Non-pigmented ciliary epithelial cell (primary cell): ENCODE results near the gene DMXL1.

Experiments
- DNase-seq: peaks from one replicate; pipeline ENCODE4 v3.0.0-alpha.2; 2010; ENCODE audit warnings: low read depth

Gene DMXL1, protein sequence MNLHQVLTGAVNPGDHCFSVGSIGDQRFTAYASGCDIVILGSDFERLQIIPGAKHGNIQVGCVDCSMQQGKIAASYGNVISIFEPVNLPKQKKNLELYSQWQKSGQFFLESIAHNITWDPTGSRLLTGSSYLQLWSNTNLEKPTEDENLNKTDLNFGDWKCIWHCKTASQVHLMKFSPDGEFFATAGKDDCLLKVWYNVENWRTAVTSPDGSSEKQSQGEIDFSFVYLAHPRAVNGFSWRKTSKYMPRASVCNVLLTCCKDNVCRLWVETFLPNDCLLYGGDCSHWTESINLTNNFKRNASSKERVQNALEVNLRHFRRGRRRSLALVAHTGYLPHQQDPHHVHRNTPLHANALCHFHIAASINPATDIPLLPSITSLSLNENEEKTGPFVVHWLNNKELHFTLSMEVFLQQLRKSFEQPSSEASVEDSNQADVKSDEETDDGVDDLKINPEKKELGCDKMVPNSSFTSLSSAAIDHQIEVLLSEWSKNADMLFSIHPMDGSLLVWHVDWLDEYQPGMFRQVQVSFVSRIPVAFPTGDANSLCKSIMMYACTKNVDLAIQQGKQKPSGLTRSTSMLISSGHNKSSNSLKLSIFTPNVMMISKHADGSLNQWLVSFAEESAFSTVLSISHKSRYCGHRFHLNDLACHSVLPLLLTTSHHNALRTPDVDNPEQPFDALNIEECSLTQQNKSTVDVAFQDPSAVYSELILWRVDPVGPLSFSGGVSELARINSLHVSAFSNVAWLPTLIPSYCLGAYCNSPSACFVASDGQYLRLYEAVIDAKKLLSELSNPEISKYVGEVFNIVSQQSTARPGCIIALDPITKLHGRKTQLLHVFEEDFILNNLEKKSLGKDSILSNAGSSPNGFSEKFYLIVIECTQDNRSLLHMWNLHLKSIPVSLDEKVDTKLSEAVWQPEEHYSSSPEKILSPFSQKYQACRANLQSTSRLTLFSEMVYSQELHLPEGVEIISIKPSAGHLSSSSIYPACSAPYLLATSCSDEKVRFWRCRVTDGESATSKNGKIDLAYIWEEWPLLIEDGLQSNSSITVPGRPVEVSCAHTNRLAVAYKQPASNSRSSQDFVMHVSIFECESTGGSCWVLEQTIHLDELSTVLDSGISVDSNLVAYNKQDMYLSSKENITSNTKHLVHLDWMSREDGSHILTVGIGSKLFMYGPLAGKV (N-terminal part only)

DNA sequence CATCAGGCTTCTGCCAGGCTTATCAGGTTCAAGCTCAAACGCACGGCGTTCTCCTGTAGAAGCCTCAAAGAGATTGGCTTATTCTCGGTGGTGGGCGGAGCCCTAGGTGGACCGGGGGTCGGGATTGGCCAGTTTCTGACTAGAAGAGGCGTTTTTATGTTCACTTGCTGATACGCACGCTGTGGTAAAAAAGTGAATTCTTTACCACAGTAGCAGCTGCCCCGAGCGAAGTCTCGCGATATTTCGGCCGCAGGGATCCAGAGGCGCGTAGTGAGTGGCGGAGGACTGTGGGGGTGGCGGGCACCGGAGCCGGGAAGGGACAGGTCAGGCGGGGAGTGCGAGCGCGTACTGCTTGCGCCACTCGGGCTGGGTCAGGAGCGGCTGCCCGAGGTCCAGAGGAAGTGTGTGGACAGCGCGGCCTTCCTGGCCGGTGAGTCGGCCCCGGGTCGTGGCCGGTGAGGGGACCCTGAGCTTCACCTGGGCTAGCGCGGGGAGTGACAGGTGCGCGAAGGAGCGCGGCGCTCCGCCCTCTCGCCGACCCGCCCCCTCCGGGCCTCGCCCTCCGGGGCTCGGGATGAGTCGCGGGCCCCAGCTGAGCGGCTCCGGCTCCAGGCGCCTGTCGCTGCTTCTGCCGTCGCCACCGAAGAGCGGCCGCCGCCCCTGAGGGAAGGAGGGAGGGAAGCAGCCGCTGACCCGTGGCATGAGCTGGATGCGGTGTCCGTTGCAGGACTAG, at the start of gene DMXL1:
TSS of gene DMXL1 (plus strand) at position 260 of the 733 bp plus-strand sequence. CDS start 483 bp downstream, outside the sequence.
- DNase-seq, result peak; percentile 98

DNA sequence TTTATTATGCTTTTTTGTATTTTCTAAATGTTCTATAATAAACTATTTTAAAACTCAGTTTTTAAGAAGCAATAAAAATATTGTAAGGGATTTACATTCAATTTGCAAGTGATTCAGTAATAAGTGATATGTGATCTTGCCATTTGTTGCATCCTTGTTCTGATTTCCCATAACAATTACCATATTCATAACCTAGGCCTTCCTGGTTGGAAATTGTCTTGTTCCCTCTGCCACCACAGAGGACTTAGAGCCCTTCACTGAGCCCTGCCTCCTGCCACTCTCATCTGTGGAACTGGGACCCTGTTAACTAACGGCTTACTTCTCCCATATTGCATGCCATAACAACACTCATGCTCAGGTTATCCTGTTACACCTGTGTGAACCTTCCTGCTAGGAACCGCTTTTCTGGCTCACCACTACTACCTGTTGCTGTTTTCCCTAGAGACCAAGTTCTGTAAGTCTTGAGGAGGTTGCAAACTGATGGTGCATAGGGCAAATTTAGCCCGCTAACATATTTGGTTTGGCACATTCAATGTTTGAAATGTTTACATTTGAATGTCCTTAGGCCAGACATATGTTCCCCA, 49.6 kb upstream of the DMXL1 start:
- DNase-seq, result no peak

DNA sequence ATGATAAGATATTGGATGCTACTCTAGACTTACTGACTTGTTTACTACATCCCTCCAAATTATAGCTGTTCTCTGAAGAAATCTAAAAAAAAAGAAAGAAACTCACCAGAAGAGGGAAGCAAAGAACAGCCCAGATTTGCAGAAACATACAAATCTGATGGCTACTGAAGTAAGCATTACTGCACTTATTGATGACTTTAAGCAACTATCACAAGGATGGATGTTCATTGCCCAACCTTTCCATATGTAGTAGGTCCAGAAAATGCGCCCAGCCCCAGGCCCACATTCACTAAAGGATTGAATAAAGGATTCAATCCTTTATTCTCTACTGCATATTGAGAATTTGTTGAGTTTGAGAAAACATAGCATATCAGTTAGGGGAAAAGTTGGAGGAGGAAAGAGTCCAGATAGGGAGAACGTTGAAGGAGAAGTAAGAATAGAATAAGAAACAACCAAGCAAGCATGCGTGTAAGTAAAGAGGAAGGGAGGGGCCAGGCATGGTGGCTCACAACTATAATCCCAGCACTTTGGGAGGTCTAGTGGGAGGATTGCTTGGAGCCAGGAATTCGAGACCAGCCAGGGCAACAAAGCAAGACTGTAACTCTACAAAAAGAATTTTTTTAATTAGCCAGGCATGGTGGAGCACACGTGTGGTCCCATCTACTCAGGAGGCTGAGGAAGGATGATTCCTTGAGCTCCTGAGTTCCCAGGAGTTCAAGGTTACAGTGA, 48.7 kb upstream of the DMXL1 start:
- peak; percentile 14 for DNase-seq

DNA sequence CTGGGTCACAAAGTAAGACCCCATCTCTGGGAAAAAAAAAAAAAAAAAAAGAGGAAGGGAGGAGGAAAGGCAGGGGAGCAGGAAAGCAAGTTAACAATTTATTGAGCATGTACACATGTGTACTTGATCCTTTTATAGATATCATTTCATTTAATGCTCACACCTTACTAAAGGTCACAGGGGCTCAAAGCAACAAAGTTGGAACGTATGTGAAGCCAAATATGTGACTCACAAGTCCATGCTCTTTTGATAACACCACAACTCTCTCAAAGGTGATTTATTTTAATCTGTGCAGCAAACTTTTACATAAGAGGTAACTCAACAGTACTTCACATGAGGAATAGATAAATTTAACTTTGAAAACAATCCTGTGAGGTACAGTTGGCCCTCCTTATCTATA, 48.1 kb upstream of the DMXL1 start:
- no peak for DNase-seq

DNA sequence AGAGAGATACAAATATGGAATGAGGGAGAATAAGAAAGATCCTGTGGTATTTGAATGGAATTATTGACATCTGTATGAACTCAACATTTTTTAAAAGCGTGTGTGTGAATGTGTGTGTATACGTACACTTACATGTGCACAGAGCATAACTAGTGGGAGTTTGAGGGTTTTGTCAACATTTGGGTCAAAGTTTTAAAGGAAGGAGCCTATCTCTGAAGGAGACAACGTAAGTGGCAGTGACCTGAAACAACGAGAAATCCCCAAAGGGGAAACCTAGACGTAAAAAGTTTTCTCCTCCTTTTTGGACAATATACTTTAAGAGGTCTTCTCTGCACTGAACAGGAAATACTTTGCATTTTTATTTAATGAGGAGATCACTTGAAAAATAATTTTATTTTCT, 42.3 kb upstream of the DMXL1 start:
- no peak for DNase-seq

DNA sequence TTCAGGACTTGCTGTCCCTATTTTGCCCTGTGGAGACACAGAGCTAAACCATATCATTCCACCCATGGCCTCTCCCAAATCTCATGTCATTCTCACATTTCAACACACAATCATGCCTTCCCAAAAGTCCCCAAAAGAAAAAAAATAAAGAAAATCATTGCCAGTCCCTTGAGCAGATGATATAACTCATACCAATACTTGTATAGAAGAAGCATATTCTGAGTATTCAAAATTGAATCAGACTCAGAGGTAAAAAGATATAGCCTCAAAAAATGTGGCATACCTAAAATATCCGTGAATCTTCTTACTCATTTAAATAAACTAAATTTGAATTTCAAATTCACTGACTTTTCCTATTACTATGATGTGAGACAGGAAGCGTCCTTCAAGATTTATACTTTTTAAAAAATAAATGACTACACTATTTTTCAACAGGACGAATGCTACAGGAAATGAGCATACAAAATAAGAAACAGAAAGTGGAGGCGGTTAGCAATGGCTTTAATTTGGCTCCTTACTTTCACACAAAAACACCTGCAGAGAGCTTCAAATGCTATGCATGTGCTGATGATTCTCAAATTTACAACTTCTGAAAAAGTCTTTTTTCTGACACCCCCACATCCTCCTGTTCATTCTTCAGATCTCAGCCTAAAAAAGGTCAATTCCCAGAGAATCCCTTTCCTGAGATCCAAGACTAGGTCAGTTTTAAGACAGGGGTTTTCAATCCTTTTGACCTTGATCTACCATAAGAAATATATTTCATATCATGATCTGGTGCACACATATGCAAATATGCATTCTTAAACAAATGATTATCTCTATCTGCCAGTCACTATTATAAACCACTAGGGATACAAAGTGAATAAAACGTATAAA, 39.6 kb upstream of the DMXL1 start:
- DNase-seq, result no peak

DNA sequence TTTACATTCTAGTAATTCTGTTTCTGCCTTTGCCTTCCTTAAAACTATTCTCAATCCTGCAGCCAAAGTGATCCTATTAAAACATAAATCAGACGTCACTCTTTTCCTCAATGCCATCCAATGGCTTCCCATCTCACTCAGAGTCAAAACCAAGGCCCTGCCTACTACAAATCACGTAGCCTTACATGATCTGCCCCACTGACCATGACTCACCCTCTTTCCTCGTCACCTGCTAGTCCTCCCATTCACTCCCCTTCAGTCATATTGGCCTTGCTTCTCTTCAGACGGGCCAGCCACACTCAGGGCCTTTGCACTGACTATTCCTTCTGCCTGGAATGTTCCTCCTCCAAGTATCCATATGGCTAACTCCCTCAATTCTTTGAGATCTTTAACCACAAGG, 39.0 kb upstream of the DMXL1 start:
- DNase-seq, result no peak

DNA sequence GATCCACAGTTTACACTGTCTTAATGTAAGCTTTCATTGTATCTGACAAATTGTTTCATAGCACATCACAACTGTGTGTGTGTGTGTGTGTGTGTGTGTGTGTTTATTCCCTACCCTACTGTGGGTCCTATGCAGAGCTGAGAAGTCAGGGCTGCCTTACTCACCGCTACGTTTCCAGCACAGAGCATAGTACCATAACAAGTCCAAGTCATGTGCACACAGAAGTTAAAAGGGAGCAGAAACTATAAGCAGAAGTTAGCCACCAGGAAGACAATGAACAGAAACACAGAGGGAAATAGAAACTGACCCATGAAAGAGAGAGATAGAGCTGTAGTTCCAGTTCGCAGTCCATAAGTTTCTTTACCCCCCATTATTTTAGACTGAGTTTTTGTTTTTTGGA, 38.2 kb upstream of the DMXL1 start:
- DNase-seq, result no peak

DNA sequence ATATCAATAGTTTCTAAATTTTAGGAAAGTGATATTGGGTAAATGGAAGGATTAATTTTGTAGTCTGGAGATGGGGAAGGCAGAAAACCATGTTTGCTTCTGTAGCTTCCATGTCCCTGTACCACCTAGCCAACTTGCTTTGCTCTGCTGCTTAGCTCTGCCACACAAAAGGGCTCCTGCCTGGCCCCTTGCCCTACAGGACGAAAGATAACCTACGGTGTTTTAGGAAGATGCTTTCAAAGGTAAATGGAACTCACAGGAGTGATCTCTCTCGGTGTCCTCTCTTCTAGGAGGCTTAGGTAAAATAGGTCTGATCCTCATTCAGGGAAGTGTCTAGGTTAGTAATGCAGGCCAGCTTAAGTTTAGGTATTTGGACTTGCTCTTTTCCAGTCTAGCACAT, 37.8 kb upstream of the DMXL1 start:
- DNase-seq, result no peak

DNA sequence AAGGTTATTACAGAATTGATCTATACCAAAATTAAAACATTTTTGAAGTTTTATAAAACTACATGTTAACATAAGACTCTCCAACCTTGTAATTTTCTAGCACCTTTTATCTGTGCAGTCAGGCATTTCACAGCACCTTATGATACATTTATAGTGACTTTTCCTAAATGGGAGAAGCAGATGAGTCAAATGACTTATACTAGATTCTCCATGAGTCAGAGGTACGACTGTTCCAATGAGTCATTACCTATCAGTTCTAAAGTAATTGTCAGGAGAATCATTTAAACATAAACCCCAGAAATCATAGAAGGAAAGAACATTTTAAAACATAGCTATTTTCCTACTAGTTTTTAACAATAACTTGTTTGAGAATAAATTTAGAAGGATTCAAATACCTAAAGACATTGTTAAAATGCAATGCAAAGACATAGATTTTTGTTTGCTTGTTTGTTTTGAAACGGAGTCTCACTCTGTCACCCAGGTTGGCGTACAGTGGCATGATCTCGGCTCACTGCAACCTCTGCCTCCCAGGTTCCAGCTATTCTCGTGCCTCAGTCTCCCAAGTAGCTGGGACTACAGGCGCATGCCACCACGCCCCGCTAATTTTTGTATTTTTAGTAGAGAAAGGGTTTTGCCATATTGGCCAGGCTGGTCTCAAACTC, 34.7 kb upstream of the DMXL1 start:
- DNase-seq, result peak; percentile 50

DNA sequence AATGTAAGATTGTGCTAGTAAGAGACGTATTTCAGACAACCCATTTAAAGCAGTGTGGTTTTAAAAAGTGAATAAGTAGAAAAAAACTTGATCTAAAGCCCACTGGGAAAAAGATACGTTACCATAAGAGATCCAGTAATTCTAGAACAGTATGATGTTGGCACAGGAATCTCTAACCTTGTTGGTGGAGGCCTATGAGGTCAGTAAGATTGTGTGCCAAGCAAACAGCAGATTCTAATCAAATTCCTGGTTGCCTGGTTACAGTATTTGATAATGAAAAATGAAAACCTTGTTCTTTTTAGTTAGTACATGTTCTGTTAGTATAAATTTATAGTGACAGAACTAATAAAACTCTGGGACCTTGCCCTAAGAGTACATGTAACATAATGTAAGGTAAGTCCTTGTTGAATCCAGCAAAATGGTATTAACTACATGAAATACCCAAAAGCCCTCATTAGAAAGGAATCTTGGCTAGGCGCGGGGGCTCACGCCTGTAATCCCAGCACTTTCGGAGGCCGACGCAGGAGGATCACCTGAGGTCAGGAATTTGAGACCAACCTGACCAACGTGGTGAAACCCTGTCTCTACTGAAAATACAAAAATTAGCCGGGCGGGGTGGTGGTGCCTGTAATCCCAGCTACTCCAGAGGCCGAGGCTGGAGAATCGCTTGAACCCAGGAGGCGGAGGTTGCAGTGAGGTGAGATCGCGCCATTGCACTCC, 33.2 kb upstream of the DMXL1 start:
- no peak for DNase-seq

DNA sequence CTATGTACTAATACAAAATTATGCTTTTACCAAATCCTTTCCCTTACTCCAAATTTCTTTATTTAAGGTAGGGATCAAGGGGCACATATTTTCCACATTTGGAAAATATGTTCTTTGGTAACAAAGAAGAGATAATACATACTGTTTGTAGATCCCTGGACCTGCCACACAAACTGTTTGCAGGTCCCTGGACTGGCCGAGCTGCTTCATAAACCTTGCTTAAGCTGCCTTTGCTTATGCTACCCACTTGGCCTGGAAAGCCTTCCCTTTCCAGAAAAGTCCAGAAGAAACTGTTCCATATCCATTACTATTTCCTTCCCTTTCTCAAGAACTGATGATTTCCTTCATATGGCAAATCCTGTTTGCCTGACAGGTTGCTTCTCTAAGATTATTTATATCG, 22.6 kb upstream of the DMXL1 start:
- no peak for DNase-seq

DNA sequence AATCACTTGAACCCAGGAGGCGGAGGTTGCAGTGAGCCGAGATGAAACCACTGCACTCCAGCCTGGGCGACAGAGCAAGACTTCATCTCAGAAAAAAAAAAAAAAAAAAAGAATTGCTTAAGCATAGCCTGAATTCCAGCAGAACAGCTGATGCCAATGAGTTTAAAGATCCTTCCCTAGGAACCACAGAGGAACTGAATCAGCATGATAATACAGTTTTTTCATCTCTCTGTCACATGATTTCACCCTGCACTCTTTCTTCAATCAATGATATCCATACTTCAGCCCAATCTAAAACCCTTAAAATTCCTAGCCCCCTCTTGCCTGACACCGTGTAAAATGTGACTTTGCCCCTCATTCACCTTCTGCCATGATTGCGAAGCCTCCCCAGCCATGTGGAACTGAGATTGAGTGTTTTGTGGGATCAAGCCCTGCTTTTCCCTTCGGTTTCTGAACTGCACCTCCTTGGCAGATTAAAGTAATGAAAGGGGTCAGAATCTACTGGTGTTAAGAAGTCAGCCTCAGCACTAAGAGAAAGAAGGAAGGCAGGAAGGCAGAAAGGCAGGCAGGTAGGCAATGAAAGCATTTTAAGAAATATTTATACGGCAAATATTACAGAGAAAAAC, 20.9 kb upstream of the DMXL1 start:
- peak; percentile 43 for DNase-seq

DNA sequence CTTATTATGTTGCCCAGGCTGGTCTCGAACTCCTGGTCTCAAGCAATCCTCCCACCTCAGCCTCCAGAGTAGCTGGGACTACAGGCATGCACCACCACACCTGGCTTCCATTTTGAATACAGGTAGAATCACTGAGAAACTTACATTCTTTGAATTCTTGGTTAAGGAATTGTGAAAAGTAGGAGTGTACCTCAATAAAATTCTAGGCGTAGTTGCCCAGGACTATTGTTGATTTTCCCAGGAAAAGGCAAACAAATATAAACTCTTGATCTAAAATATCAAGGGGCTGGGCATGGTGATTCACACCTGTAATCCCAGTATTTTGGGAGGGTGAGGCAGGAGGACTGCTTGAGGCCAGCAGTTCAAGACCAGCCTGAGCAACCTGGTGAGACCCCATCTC, 16.8 kb upstream of the DMXL1 start:
- no peak for DNase-seq

DNA sequence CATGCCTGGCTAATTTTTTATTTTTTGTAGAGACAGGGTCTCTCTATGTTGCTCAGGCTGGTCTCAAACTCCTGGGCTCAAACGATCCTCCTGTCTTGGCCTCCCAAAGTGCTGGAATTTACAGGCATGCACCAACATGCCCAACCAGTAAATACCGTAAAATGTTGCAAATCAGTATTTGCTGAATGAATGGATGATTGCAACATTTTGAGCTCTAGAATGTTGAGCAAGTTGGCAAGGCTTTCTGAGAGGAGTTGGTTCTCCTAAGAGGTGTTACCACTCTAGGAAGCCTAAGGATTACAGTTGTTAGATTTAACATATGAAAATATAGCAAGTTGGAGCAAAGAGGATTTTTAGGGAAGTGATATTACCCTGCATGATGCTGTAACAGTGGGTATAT, 15.6 kb upstream of the DMXL1 start:
- DNase-seq, result no peak

DNA sequence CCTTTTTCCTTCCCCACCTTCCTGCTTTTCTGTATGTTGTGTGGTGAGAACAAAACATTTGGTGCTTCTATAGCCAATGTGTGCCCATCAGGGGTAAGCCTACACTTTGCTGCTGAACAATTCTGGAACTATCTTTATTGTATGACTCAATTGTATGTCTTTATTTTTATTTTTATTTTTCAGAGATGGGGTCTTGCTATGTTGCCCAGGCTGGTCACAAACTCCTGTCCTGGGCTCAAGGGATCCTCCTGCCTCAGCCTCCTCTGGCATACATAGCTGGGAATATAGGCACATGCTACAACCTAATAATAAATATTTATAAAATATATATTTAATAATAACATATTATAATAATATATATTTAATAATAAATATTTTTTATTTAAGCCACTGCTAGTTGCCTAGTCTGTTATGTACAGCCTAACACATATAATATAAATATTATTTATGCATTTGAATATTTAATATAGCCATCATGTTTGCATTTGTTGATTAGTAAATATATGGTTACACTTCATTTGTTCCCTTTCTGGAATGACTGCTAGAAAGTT, 11.8 kb upstream of the DMXL1 start:
- DNase-seq, result no peak

DNA sequence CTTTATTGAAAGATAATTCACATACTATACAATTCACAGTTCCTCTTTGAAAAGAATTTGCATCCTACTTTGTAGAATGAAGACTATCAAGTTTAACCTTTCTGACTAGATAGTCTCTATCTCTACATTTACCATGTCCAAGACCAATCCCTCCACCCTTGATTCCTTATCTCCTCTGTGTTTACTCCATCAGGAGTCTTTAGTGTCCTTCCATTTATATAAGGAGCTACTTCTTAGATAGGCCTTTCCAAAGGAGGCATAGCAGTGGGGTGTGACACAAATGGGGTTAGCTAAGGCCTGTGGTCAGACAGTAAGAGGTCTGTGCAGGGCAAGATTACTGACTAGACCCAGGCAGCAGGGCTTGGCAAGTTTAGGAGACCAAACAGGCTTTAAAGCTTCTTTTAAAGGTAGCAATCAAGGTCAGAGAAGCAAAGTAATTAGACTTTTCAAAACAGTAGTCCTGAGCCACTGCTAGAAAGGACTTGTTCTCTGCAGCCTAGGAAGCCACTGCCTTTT, 11.1 kb upstream of the DMXL1 start:
- no peak for DNase-seq
